Measurements from ENCODE around the gene GPR85.

DNA sequence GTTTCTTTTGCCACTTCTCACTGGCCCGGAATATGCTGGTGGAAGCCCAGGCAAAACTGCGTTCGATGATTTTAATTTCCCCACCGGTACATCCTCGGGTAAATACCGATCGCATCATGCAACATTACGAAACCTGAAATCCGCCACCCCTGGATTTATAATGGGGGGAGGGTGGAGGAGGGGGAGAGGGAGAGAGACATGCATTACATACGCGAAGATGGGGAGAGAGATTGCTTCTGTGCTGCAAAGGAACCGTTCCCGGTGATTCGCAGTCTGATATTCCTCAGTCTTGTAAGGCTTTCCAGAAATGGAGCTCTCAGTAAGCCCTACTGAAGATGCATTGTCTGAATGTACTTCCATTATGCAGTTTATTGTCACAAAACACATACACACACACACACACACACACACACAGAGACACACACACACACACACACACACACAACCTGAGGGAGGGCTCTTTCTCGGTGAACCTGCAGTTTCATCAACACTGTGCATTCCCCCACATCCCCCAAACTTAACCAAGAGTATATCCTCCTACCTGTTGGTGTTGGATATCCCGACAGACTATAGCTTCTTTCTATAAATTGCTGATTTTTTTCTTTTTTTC is 741 bp downstream of the GPR85 start:
- TF ChIP-seq, protein P1, sequence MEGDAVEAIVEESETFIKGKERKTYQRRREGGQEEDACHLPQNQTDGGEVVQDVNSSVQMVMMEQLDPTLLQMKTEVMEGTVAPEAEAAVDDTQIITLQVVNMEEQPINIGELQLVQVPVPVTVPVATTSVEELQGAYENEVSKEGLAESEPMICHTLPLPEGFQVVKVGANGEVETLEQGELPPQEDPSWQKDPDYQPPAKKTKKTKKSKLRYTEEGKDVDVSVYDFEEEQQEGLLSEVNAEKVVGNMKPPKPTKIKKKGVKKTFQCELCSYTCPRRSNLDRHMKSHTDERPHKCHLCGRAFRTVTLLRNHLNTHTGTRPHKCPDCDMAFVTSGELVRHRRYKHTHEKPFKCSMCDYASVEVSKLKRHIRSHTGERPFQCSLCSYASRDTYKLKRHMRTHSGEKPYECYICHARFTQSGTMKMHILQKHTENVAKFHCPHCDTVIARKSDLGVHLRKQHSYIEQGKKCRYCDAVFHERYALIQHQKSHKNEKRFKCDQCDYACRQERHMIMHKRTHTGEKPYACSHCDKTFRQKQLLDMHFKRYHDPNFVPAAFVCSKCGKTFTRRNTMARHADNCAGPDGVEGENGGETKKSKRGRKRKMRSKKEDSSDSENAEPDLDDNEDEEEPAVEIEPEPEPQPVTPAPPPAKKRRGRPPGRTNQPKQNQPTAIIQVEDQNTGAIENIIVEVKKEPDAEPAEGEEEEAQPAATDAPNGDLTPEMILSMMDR (conservative IDR thresholded peaks at IDR 0.05), result no peak
- no peak for TF ChIP-seq ZFX (IDR thresholded peaks at IDR 0.05)

All from C4-2B (cell line).